GM12864 (cell line): ENCODE measurements around the gene CREB3L4.
A peak's percentile ranks its signal among the peaks of the same experiment; 100 is the strongest.

Experiments used
- DNase-seq: peaks from one replicate; pipeline ENCODE4 v3.0.0-alpha.2; 2011; ENCODE audit warnings: low read depth
- H3K4me3 ChIP-seq: 2 replicates; pipeline ENCODE4 v1.5.1; 2011; ENCODE audit warnings: mild to moderate bottlenecking, low read depth, low read length, control low read depth
- TF ChIP-seq, protein P1 (sequence below): IDR thresholded peaks from 2 replicates; pipeline ENCODE4 v1.5.1; 2011; ENCODE audit warnings: low read depth, mild to moderate bottlenecking, moderate library complexity, low read length, control low read depth, inconsistent platforms; ENCODE audit errors: missing control alignments

The CREB3L4 gene

GRCh38 chr1:153953859-153954365 lies 13.8 kb upstream of the CREB3L4 start:
- DNase-seq = no peak
- H3K4me3 ChIP-seq = no peak overlapping the region
- TF ChIP-seq, protein P1, sequence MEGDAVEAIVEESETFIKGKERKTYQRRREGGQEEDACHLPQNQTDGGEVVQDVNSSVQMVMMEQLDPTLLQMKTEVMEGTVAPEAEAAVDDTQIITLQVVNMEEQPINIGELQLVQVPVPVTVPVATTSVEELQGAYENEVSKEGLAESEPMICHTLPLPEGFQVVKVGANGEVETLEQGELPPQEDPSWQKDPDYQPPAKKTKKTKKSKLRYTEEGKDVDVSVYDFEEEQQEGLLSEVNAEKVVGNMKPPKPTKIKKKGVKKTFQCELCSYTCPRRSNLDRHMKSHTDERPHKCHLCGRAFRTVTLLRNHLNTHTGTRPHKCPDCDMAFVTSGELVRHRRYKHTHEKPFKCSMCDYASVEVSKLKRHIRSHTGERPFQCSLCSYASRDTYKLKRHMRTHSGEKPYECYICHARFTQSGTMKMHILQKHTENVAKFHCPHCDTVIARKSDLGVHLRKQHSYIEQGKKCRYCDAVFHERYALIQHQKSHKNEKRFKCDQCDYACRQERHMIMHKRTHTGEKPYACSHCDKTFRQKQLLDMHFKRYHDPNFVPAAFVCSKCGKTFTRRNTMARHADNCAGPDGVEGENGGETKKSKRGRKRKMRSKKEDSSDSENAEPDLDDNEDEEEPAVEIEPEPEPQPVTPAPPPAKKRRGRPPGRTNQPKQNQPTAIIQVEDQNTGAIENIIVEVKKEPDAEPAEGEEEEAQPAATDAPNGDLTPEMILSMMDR = no peak

DNA sequence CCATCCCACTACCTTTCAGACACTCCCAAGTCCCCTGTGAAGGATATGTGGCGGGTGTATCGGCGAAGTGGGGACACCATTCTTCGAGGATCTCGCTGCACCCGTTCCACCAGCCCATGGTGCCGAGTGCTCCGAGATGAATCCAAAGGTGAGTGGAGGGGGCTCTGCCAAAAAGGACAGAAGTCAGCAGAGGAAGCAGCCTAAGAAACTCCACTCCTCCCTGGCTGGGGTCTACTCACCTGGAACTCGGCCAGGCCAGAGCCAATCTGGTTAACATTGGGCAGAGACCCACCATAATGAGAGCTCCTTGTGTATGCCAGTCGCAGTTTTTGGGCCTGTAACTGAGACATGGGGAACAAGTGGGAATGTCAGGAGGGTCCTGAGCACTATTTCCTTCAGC lies 12.9 kb upstream of the CREB3L4 start:
- H3K4me3 ChIP-seq = no peak overlapping the region
- no peak for DNase-seq
- TF ChIP-seq, protein P1 = no peak

- peak overlapping the region; percentile 94 for H3K4me3 ChIP-seq
- TF ChIP-seq, protein P1 = no peak
Observed at GRCh38 chr1:153956997-153957715, 10.5 kb upstream of the CREB3L4 start.

DNA sequence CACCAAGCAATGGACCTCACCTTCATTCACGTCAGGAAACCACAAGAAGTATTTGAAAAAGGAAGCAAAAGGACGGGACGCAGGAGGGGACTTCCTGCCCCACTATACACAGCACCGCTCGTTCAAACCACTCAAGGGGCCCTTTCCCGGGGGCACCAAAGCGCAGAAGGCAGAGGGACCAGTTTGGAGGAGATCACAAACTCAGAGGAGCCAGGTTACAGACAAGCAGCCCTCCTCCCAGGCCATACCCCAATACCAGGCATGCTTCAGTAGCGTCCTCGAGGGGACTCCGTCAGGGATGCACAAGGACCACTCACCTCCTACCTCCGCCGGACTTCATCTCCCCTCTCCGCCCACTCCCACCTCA lies 10.0 kb upstream of the CREB3L4 start:
- TF ChIP-seq, protein P1 = no peak
- H3K4me3 ChIP-seq = peak overlapping the region; percentile 94
- no peak for DNase-seq

More at GRCh38 chr1:153956997-153957715, 10.5 kb upstream of the CREB3L4 start:
- DNase-seq = no peak

GRCh38 chr1:153958111-153958960 lies 9.4 kb upstream of the CREB3L4 start, which contains the start of gene CRTC2:
Gene CRTC2, minus strand, starts transcription at chr1:153958612. Its CDS starts 115 bp downstream, at chr1:153958497.
- TF ChIP-seq, protein P1 = no peak
- peak; percentile 94 for DNase-seq
- H3K4me3 ChIP-seq = peak within 1 kb of the TSS; percentile 94

DNA sequence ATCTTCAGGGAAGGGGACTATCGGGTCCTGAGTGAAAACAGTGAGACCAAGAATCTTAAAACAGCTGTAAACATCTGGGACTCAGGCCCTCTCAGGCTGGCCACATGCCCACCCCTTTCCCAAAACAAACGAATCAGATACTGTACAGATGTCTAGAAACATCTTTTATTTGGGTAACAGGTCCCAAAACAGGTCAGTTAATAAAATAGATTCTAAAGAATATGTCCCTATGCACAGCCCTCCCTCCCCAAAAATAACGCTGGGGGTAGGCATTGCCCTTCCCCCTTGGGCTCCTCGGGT lies 8.8 kb upstream of the CREB3L4 start:
- no peak overlapping the region; the same call in 1 of the 2 replicates for H3K4me3 ChIP-seq
- DNase-seq = no peak
- TF ChIP-seq, protein P1 = no peak

- H3K4me3 ChIP-seq = no peak overlapping the region
- TF ChIP-seq, protein P1 = no peak
- no peak for DNase-seq
Observed at GRCh38 chr1:153959454-153959853, 8.2 kb upstream of the CREB3L4 start.
